Fibroblast of lung (primary cell): ENCODE results near the gene CDS2.

Source experiments
- CTCF ChIP-seq, 2 donors: IDR thresholded peaks in 1 of 2; conservative IDR thresholded peaks in 1 of 2; 1 replicate in 1 of 2; 2 replicates in 1 of 2; pipeline ENCODE4 v1.5.1; 2011 to 2012; ENCODE audit warnings: low read length in 2 of 2, control low read depth in 1 of 2, inconsistent platforms in 1 of 2, low read depth in 1 of 2, mild to moderate bottlenecking in 1 of 2
- EZH2 ChIP-seq: IDR thresholded peaks from 2 replicates; pipeline ENCODE4 v1.5.1; 2012; ENCODE audit warnings: low read length, control low read depth, mild to moderate bottlenecking; ENCODE audit errors: missing control alignments

- TF ChIP-seq CTCF (conservative IDR thresholded peaks at IDR 0.05 in 1 of 2, IDR thresholded peaks at IDR 0.05 in 1 of 2; ENCODE audit: low read depth in 1 of 2, low read length in 2 of 2) = peak; percentile 70 to 80
- TF ChIP-seq EZH2 = no peak
Observed at GRCh38 chr20:5100684-5101347, 26.0 kb upstream of the CDS2 start.
